GM20431 (cell line): ENCODE data around the gene AHCYL1.

Source experiments
- in situ Hi-C: fragments of 300-500 bp; cut with MseI, MboI; formaldehyde crosslinking; loops from one replicate; pipeline ENCODE4 v1.15.0; 2020; ENCODE audit warnings: low sequenced_read_pairs; ENCODE audit not compliant: unreplicated experiment

Gene AHCYL1

GRCh38 chr1:110070671-110071242, 86.2 kb downstream of the AHCYL1 start, which contains the start of gene ALX3:
ALX3 (minus strand) TSS chr1:110070672; CDS start chr1:110070612, 60 bp downstream.
- in situ Hi-C loops = no loop called here
